PFSK-1 (cell line): Measurements from ENCODE around the gene SLX9.

Experiments used
- FOXP2 ChIP-seq: optimal IDR thresholded peaks from 2 replicates; pipeline ENCODE3; 2011; ENCODE audit warnings: borderline replicate concordance, control low read depth, inconsistent platforms; ENCODE audit not compliant: insufficient read depth; ENCODE audit errors: extremely low read length, extremely low read depth
- POLR2AphosphoS5 ChIP-seq: IDR thresholded peaks from 2 replicates; pipeline ENCODE4 v1.6.1; 2012; ENCODE audit warnings: low read depth, mild to moderate bottlenecking, control low read depth, low read length, moderate library complexity
- SIN3A ChIP-seq: IDR thresholded peaks from 2 replicates; pipeline ENCODE4 v1.6.1; 2012; ENCODE audit warnings: mild to moderate bottlenecking, low read length, moderate library complexity, borderline replicate concordance; ENCODE audit not compliant: insufficient read depth
- TAF1 ChIP-seq: IDR thresholded peaks from 2 replicates; pipeline ENCODE4 v1.6.1; 2012; ENCODE audit warnings: low read length, control low read depth, borderline replicate concordance; ENCODE audit not compliant: insufficient read depth
- TF ChIP-seq, protein P1 (sequence below), 2 experiments: IDR thresholded peaks; 2 replicates each; pipeline versions ENCODE4 v1.6.1 to v1.8.0; 2011 to 2012; ENCODE audit warnings: low read depth in 2 of 2, low read length in 2 of 2, control low read depth in 1 of 2, inconsistent platforms in 1 of 2, mild to moderate bottlenecking in 1 of 2, moderate library complexity in 1 of 2; ENCODE audit not compliant: insufficient read depth in 1 of 2

The SLX9 gene

DNA sequence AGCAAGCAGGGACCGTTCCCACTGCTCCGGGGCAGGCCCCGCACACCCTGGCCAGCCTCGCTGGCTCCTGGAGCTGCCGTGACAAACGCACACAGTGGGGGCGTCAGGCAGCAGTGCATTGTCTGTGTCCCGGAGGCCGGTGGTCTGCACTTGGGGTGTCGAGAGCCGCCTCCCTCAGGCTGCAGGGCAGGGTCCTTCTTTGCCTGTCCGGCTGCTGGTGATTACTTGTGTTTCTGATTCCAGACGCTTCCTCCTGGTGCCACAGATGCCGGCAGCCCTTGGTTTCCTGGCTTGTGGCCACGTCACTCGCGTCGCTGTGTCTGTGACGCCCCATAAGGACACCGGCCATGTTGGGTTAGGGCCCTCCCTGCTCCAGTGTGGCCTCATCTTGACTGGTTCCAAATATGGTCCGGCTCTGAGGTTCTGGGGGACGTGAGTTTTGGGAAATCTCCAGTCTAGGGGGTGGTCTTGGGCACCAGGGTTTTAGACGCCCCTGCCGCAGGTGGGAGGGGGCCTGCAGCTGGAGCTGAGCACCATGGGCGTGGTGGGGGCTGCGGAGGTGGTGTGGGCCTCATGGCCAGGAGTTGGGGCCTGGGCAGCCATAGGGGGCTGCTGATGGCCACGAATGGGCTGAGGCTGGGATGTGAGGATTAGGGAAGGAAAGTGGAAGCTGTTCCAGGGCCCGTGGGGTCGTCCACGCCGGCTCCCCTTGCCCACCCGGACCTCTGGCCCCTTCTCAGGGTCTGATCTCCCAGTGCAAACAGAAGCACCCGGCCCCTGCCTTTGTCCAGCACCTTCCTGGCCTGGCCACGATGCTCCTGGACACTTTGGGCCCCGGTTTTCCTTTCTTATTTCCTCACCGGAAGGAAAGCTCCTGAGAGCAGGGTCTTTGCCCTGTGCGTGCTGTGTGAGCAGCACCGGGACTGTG lies 41.0 kb downstream of the SLX9 start:
- TF ChIP-seq FOXP2 (no peak), TAF1 (no peak)
- TF ChIP-seq, protein P1, sequence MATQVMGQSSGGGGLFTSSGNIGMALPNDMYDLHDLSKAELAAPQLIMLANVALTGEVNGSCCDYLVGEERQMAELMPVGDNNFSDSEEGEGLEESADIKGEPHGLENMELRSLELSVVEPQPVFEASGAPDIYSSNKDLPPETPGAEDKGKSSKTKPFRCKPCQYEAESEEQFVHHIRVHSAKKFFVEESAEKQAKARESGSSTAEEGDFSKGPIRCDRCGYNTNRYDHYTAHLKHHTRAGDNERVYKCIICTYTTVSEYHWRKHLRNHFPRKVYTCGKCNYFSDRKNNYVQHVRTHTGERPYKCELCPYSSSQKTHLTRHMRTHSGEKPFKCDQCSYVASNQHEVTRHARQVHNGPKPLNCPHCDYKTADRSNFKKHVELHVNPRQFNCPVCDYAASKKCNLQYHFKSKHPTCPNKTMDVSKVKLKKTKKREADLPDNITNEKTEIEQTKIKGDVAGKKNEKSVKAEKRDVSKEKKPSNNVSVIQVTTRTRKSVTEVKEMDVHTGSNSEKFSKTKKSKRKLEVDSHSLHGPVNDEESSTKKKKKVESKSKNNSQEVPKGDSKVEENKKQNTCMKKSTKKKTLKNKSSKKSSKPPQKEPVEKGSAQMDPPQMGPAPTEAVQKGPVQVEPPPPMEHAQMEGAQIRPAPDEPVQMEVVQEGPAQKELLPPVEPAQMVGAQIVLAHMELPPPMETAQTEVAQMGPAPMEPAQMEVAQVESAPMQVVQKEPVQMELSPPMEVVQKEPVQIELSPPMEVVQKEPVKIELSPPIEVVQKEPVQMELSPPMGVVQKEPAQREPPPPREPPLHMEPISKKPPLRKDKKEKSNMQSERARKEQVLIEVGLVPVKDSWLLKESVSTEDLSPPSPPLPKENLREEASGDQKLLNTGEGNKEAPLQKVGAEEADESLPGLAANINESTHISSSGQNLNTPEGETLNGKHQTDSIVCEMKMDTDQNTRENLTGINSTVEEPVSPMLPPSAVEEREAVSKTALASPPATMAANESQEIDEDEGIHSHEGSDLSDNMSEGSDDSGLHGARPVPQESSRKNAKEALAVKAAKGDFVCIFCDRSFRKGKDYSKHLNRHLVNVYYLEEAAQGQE (IDR thresholded peaks at IDR 0.05; ENCODE audit: insufficient read depth in 1 of 2, low read depth in 2 of 2, low read length in 2 of 2) = no peak

DNA sequence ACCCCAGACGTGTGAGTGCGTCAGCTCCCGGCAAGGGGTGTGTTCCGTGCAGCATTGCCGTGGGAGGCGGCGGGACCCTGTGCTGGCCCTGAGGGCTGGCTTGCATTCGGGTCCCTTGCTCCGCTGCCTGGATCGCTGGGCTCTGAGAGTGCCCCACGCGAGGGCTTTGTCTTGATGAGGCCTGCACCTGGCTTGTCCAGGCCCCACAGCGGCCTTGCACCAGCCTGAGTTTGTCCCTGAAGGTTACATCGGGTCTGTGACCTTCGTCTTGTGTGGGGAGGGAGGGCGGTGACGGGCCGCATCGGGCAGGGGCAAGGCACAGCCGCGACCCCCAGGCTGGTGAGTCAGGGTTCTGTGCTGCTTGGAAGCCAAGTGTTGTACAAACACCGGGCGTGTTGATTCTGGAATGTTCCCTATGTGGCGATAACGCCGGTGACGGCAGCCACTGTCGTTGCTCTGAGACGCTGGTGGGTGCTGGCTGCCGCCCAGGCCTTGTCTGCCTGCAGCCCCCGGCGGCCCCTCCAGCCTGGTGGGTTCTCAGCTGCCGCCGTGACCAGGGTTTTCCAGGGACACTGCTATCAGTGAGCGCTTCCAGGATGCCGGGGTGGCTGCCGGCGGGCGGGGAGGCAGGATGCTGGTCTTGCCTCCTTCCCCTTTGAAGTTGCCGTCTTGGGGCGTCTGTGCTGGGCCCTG lies 42.9 kb downstream of the SLX9 start:
- TF ChIP-seq, protein P1 (IDR thresholded peaks at IDR 0.05; ENCODE audit: insufficient read depth in 1 of 2, low read depth in 2 of 2, low read length in 2 of 2) = no peak
- no peak for TF ChIP-seq POLR2AphosphoS5
- TF ChIP-seq SIN3A = no peak
- TF ChIP-seq TAF1 = no peak
- no peak for TF ChIP-seq FOXP2

DNA sequence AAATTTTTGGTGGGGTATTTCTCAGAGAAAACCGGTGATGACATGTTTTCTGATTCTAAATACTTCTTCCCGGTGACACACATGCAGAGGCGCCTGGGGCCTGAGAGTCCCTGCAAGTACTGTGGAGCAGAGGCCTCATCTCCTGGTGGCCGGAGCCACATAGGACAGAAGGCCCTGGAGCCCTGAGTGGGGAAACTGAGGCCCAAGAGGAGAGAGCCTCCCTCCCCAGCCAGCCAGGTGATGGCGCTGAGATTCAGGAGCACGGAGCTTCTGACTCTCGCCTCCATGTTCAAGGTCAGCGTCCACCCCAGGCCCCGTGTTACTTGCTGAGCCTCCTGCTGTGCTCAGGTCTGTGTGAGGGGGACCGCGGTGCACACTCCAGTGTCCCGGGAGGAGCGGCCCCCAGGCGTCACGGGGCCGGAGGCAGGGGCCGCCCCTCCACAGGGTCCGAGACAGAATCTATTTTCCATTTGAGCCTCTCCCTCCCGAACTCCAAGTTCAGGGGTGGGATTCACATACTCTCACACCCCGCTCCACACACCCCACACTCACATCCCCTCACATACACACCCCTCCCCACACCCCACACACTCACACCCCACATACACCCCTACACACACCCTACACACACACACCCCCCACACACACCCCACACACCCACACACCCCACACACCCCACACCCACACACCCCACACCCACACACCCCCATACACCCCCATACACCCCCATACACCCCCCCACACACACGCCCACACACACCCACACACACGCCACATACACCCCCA lies 43.8 kb downstream of the SLX9 start:
- no peak for TF ChIP-seq TAF1
- TF ChIP-seq FOXP2 = no peak
- TF ChIP-seq SIN3A = no peak
- TF ChIP-seq, protein P1 (IDR thresholded peaks at IDR 0.05; ENCODE audit: insufficient read depth in 1 of 2, low read depth in 2 of 2, low read length in 2 of 2) = no peak
- TF ChIP-seq POLR2AphosphoS5 = no peak

DNA sequence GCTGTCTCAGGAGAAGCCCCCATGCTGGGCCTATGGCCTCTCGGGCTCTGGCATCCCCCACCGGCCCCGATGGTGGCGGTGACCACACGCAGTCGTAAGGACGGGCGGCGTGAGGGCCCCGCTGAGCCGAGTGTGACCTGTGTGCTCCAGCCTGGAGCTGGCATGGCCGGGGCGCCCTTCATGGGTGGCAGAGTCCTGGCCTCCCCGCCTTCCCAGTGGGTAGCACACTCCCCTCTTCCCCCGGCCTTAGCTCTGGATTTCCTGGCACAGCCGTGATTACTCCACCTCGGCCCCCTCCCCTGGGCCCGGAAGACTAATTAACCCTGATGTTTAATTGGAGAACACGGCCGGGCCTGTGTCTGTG lies 44.6 kb downstream of the SLX9 start:
- no peak for TF ChIP-seq FOXP2
- TF ChIP-seq, protein P1 (IDR thresholded peaks at IDR 0.05; ENCODE audit: insufficient read depth in 1 of 2, low read depth in 2 of 2, low read length in 2 of 2) = no peak
- TF ChIP-seq SIN3A = no peak
